ENCODE results near the gene UBL4A. TPM values are rescaled to one million over a fixed set of nuclear protein-coding genes. Genes with fewer than 3 reads are reported as not detected.

UBL4A gene
- total RNA-seq, 1 donor: 32.0 TPM

GRCh38 chrX:154437971-154438893 is 48.2 kb downstream of the UBL4A start:
- TF ChIP-seq, protein P1, sequence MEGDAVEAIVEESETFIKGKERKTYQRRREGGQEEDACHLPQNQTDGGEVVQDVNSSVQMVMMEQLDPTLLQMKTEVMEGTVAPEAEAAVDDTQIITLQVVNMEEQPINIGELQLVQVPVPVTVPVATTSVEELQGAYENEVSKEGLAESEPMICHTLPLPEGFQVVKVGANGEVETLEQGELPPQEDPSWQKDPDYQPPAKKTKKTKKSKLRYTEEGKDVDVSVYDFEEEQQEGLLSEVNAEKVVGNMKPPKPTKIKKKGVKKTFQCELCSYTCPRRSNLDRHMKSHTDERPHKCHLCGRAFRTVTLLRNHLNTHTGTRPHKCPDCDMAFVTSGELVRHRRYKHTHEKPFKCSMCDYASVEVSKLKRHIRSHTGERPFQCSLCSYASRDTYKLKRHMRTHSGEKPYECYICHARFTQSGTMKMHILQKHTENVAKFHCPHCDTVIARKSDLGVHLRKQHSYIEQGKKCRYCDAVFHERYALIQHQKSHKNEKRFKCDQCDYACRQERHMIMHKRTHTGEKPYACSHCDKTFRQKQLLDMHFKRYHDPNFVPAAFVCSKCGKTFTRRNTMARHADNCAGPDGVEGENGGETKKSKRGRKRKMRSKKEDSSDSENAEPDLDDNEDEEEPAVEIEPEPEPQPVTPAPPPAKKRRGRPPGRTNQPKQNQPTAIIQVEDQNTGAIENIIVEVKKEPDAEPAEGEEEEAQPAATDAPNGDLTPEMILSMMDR (IDR thresholded peaks at IDR 0.05; ENCODE audit: insufficient read depth, low read depth, low read length): no peak
- peak overlapping the region; percentile 72 for H3K4me3 ChIP-seq (ENCODE audit: low read depth, low read length)
- peak; percentile 3 for DNase-seq (ENCODE audit: low read depth)

- peak; percentile 54 for DNase-seq (ENCODE audit: low read depth)
- TF ChIP-seq, protein P1 (IDR thresholded peaks at IDR 0.05; ENCODE audit: insufficient read depth, low read depth, low read length): no peak
- peak within 1 kb of the TSS; percentile 72 for H3K4me3 ChIP-seq (ENCODE audit: low read depth, low read length)
These were observed 49.2 kb downstream of the UBL4A start, which contains the start of gene GDI1 for GRCh38 chrX:154436983-154437752. Gene GDI1 (plus strand): TSS chrX:154437154. CDS start chrX:154437255, 101 bp downstream.

DNA sequence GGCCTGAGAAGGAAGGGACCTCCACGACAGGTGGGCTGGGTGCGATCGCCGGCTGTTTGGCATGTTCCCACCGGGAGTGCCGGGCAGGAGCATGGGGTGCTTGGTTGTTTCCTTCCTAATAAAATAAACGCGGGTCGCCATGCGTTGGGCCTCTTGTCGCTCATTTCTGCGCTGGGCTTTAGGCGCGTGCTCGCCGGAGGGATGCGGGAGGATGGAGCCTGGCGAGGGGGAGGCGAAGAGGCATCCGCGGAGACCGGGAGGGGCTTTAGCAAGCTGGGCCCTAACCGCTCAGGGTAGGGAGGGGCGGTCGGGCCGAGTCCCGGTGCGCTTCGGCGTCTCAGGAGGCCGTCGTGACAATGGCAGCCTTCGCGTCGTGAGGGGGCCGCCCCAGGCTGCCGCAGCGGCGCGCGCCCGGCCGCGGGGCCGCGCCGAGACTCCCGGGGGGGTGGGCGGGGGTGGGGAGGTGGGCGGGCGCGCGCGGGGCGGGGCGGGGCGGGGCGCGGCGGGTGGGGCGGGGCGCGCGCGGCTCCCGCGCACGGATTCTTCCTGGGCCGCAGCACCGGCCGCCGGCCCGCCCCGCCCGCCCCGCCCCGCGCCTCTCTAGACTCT is 49.9 kb downstream of the UBL4A start:
- DNase-seq (ENCODE audit: low read depth): peak; percentile 23
- H3K4me3 ChIP-seq (ENCODE audit: low read depth, low read length): peak overlapping the region; percentile 72
- TF ChIP-seq, protein P1 (IDR thresholded peaks at IDR 0.05; ENCODE audit: insufficient read depth, low read depth, low read length): no peak

GRCh38 chrX:154435171-154435733 is 51.2 kb downstream of the UBL4A start:
- TF ChIP-seq, protein P1 (IDR thresholded peaks at IDR 0.05; ENCODE audit: insufficient read depth, low read depth, low read length): no peak
- no peak overlapping the region for H3K4me3 ChIP-seq (ENCODE audit: low read depth, low read length)
- no peak for DNase-seq (ENCODE audit: low read depth)

DNA sequence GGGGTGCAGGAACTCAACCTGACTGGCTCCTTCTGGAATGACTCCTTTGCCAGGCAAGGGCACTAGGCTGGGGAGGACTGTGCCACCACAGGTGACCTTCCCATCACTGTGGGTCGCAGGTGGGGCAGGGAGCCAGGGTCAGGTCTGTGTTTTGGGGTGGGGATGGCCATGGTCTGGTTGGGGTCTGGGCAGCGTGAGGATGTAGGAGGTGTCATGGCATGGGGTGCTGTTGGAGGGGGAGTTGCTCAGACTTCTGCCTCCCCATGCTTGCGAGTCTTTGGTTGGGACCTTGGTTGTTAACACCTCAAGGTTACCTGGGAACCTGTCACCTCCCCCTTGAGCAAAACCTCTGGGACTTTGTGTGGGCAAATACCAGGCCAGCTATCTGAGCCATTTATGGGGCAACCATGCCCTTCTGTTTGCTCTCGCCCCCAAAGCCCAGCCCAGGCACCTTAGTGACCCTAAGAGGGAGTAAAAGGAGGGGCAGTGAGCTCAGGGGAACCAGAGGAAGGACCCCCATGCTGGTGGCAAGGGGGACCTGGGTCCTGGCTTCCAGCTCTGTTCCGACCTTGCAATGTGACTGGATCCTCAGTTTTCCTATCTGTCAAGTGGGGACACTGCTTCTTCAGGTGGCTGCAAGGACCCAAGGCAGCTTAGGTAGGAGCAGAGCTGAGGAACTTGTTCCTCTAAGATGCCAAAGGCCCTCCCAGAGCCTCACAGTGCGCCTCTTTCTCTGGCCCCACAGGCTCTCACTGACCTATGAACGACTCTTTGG is 51.8 kb downstream of the UBL4A start:
- DNase-seq (ENCODE audit: low read depth): no peak
- H3K4me3 ChIP-seq (ENCODE audit: low read depth, low read length): no peak overlapping the region
- TF ChIP-seq, protein P1 (IDR thresholded peaks at IDR 0.05; ENCODE audit: insufficient read depth, low read depth, low read length): no peak

Small RNA genes lying within 50 kb of the gene (small RNA-seq; reads per million reads assigned to genes)
- gene MIR6858 (not detected), gene RN7SL697P (not detected)

Other genes with a start within 250 kb of the UBL4A start
- gene OPN1MW3, start 229.0 kb downstream of the UBL4A start, total RNA-seq: not detected in 2 replicates
- gene TEX28, start 191.5 kb downstream of the UBL4A start, total RNA-seq: not detected in 2 replicates
- not detected in 2 replicates for gene TKTL1, start 190.8 kb downstream of the UBL4A start, total RNA-seq
- 3,767 and 4,290 TPM in 2 replicates for gene FLNA, start 112.0 kb downstream of the UBL4A start, total RNA-seq
- gene EMD, start 107.3 kb downstream of the UBL4A start, total RNA-seq: 34.5 and 35.1 TPM in 2 replicates
- gene RPL10, start 88.2 kb downstream of the UBL4A start, total RNA-seq: 1,310 and 1,322 TPM in 2 replicates
- 45.4 and 53.5 TPM in 2 replicates for gene DNASE1L1, start 77.4 kb downstream of the UBL4A start, total RNA-seq
- 15.5 and 17.4 TPM in 2 replicates for gene TAFAZZIN, start 75.1 kb downstream of the UBL4A start, total RNA-seq
- 72.5 and 91.8 TPM in 2 replicates for gene ATP6AP1, start 57.9 kb downstream of the UBL4A start, total RNA-seq
- gene GDI1, start 49.5 kb downstream of the UBL4A start, total RNA-seq: 81.8 and 106 TPM in 2 replicates
- gene FAM50A, start 42.5 kb downstream of the UBL4A start, total RNA-seq: 44.9 and 54.4 TPM in 2 replicates
- gene PLXNA3, start 28.3 kb downstream of the UBL4A start, total RNA-seq: 16.8 and 26.8 TPM in 2 replicates
- gene LAGE3, start 7.3 kb downstream of the UBL4A start, total RNA-seq: 12.6 and 15.5 TPM in 2 replicates
- gene SLC10A3, start 4.0 kb upstream of the UBL4A start, total RNA-seq: 27.7 and 31.5 TPM in 2 replicates
- 23.5 and 24.6 TPM in 2 replicates for gene FAM3A, start 29.6 kb upstream of the UBL4A start, total RNA-seq
- gene G6PD, start 60.2 kb upstream of the UBL4A start, total RNA-seq: 95.7 and 128 TPM in 2 replicates
- gene IKBKG, start 61.0 kb upstream of the UBL4A start, total RNA-seq: 13.0 and 19.3 TPM in 2 replicates
- not detected in 2 replicates for gene CTAG1A, start 98.5 kb upstream of the UBL4A start, total RNA-seq
- gene CTAG1B, start 132.7 kb upstream of the UBL4A start, total RNA-seq: not detected in 2 replicates
- not detected in 2 replicates for gene CTAG2, start 167.0 kb upstream of the UBL4A start, total RNA-seq